ENCODE measurements around the gene COL6A2. TPM values are rescaled to one million over a fixed set of nuclear protein-coding genes. Genes with fewer than 3 reads are reported as not detected.

COL6A2 gene
- total and polyA plus RNA-seq, 2 of the 4 experiments (the other 2 are of a cell fraction), result 208 to 1,065 TPM

DNA sequence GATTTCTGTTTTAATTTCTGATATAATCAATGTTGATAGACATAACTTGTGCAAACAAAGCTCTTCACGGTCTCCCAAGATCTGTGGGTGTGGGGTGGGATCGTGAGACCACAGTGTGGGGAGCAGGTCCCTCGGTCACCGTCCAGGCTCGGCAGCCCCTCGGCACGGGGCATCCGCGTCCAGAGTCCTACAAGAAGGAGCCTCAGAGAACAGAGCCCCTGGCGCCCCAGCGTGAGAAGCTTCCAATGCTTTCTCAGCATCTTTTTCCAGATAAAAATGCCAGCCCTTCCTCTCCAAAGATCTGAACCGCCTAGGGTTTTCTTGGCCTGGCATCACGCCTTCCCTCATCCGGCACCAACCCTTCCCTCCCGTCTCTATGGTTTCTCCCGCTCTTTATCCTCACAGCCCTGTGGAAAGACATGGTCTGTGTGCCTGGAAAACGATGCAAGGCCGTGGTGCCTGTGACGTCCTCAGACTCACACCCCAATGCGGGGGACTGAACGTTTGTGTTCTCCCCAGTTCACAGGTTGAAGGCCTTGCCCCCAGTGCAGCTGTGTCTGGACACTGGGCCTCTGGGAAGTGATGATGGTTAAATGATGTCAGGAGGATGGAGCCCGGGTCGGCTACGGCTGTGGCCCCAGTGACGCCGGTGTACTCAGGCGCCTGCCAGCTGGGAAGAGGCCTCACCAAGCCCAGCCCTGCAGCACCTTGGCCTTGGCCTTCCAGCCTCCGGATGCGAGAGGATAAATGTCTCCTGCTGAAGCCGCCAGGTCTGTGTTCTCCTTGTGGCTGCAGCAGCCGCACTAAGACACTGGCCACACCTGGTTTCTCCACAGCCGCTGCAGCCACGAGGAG is 45.9 kb upstream of the COL6A2 start (continued):
- TF ChIP-seq, protein P1, sequence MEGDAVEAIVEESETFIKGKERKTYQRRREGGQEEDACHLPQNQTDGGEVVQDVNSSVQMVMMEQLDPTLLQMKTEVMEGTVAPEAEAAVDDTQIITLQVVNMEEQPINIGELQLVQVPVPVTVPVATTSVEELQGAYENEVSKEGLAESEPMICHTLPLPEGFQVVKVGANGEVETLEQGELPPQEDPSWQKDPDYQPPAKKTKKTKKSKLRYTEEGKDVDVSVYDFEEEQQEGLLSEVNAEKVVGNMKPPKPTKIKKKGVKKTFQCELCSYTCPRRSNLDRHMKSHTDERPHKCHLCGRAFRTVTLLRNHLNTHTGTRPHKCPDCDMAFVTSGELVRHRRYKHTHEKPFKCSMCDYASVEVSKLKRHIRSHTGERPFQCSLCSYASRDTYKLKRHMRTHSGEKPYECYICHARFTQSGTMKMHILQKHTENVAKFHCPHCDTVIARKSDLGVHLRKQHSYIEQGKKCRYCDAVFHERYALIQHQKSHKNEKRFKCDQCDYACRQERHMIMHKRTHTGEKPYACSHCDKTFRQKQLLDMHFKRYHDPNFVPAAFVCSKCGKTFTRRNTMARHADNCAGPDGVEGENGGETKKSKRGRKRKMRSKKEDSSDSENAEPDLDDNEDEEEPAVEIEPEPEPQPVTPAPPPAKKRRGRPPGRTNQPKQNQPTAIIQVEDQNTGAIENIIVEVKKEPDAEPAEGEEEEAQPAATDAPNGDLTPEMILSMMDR (conservative IDR thresholded peaks at IDR 0.05; ENCODE audit: low read depth, low read length), result no peak
- TF ChIP-seq MAZ (IDR thresholded peaks at IDR 0.05; ENCODE audit: borderline replicate concordance, low read depth, low read length), result no peak
